OCI-LY1 (cell line): ENCODE results near the gene LAMA3.

Source experiments
- CTCF ChIP-seq: fragments of 200-600 bp; sonication (generic), shearing (Covaris generic); IDR thresholded peaks from 2 replicates; pipeline ENCODE4 v1.5.1; 2017; ENCODE audit warnings: mild to moderate bottlenecking, antibody characterized with exemption, low read length, moderate library complexity, mixed read lengths
- EZH2 ChIP-seq: fragments of 200-600 bp; sonication (generic), shearing (Covaris generic); IDR thresholded peaks from 2 replicates; pipeline ENCODE4 v1.8.0; 2017; ENCODE audit warnings: borderline replicate concordance, mixed run types, mild to moderate bottlenecking, antibody characterized with exemption, low read length, moderate library complexity, mixed read lengths

DNA sequence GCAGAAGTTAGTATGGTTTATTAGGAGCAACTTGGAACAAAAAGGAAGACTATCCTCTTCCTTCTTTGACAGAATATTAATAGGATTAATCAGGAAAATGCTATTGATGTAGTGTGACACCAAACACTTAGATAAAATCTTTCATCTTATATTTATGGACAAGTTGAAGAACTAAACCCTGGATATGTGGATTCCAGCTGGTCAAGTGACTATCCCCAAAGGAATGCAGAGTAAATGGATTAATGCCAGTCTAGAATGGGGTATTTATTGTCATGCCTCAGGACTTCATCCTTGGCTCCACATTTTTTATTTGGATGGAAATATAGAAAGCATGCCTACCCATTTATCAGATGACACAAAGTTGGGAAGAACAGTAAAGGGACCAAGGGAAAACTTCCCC lies 201.3 kb downstream of the LAMA3 start:
- TF ChIP-seq CTCF (no peak), EZH2 (no peak)
